ENCODE results near the gene KCNF1.

Gene KCNF1

DNA sequence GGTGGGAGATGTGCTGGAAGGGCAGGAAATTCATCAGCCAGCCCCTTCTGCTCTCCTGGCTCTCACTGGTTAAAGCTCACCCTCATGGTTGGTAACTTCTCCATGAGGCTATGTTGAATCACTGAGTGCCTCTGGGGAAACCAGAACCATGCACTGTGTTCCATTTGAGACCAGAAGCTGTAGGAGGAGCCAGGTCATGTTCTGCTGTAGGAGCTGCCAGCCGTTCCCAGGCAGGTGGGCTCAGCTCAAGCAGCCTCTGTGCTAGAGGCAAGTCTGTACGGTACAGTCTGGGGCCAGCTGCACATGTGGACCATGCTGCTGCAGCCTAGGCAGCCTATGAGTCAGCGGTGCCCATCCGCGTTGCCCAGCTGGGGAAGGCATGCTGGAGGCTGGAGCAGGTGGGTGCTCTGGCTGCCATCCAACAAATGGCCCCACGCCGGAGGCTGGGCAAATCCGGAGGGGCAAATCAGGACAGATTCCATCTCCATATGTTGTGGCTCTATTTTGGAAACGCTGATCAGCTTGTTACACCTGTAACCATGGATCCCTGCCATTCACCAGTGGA is 22.0 kb upstream of the KCNF1 start:
- TF ChIP-seq TAF1 (IDR thresholded peaks at IDR 0.05; ENCODE audit: borderline replicate concordance, insufficient read depth, low read length) (no peak), REST (IDR thresholded peaks at IDR 0.05; ENCODE audit: insufficient read depth in 1 of 2, low read depth in 2 of 2, low read length in 2 of 2) (no peak)

DNA sequence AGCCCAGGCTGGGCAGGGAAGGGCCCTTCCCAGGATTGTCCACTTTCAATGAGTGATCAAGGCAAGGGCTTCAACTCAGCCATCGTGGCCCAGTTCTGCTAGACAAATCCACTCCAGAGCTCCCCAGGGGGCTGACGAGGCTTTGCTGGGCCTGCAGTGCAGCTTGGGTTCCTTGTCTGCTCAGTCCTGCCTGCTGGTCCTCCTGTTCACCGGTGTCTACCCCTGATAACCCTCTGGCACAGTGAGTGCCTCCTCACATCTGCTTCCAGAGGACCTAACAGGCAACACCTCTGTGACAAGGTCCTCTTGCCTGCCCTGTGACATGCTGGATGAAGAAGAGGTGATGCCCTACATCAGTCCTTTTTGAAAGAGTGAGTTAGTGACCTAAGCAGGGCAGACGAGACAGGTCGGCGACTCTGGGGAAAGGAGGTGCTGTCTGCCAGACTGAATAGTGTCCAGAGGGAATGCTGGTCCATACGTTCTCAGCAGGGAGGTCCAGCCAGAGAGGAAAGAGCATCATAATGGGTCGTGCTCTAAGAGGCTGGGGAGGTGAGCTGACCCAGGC is 20.9 kb upstream of the KCNF1 start:
- TF ChIP-seq REST (IDR thresholded peaks at IDR 0.05; ENCODE audit: insufficient read depth in 1 of 2, low read depth in 2 of 2, low read length in 2 of 2) (no peak), FOXP2 (optimal IDR thresholded peaks at IDR 0.05; ENCODE audit: borderline replicate concordance, extremely low read depth, extremely low read length, insufficient read depth) (no peak), POLR2AphosphoS5 (IDR thresholded peaks at IDR 0.05; ENCODE audit: low read depth, low read length) (no peak), TAF1 (IDR thresholded peaks at IDR 0.05; ENCODE audit: borderline replicate concordance, insufficient read depth, low read length) (no peak), SIN3A (IDR thresholded peaks at IDR 0.05; ENCODE audit: borderline replicate concordance, insufficient read depth, low read length) (no peak)

DNA sequence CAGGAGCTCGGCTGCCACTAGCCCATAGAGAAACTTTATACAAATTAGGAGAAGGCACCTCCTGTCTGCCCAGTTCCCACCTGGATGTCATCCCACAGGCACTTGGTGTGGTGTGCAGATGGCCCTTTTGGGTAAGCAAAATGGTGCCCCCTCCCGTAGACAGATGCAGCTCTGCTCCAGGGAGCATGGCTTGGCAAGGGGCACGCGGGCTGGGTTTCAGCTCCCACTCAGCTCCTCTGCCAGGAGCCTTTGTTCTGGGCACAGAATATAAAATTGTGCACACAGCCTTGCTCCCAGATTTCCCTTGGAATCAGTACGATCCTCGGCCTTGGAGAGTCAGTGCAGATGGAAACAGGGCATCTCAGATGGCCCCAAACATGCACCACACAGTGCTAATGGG is 20.3 kb upstream of the KCNF1 start:
- TF ChIP-seq REST (IDR thresholded peaks at IDR 0.05; ENCODE audit: insufficient read depth in 1 of 2, low read depth in 2 of 2, low read length in 2 of 2) (no peak), FOXP2 (optimal IDR thresholded peaks at IDR 0.05; ENCODE audit: borderline replicate concordance, extremely low read depth, extremely low read length, insufficient read depth) (no peak), POLR2AphosphoS5 (IDR thresholded peaks at IDR 0.05; ENCODE audit: low read depth, low read length) (no peak), SIN3A (IDR thresholded peaks at IDR 0.05; ENCODE audit: borderline replicate concordance, insufficient read depth, low read length) (no peak), TAF1 (IDR thresholded peaks at IDR 0.05; ENCODE audit: borderline replicate concordance, insufficient read depth, low read length) (no peak)

- TF ChIP-seq TAF1 (IDR thresholded peaks at IDR 0.05; ENCODE audit: borderline replicate concordance, insufficient read depth, low read length) (no peak), FOXP2 (optimal IDR thresholded peaks at IDR 0.05; ENCODE audit: borderline replicate concordance, extremely low read depth, extremely low read length, insufficient read depth) (no peak), POLR2AphosphoS5 (IDR thresholded peaks at IDR 0.05; ENCODE audit: low read depth, low read length) (no peak), REST (IDR thresholded peaks at IDR 0.05; ENCODE audit: insufficient read depth in 1 of 2, low read depth in 2 of 2, low read length in 2 of 2) (no peak), SIN3A (IDR thresholded peaks at IDR 0.05; ENCODE audit: borderline replicate concordance, insufficient read depth, low read length) (no peak)
These were observed 19.9 kb upstream of the KCNF1 start for GRCh38 chr2:10891848-10892247.

DNA sequence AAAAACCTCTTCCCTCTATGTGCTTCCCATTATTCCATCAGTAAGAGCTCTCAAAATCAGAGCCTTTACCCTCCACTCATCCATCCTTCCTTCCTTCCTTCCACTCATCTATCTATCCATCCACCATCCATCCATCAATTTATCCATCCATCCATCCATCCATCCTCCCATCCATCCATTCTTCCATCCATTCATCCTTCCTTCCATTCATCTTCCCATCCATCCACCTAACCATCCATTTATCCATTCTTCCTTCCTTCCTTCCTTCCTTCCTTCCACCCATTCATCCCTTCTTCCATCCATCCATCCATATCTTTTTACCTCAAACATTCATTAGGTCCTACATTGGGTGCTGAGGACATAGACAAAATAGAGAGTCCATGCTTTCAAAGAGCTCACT is 19.4 kb upstream of the KCNF1 start:
- no peak for TF ChIP-seq TAF1 (IDR thresholded peaks at IDR 0.05; ENCODE audit: borderline replicate concordance, insufficient read depth, low read length)
- TF ChIP-seq SIN3A (IDR thresholded peaks at IDR 0.05; ENCODE audit: borderline replicate concordance, insufficient read depth, low read length): no peak
- no peak for TF ChIP-seq REST (IDR thresholded peaks at IDR 0.05; ENCODE audit: insufficient read depth in 1 of 2, low read depth in 2 of 2, low read length in 2 of 2)
- no peak for TF ChIP-seq POLR2AphosphoS5 (IDR thresholded peaks at IDR 0.05; ENCODE audit: low read depth, low read length)
- TF ChIP-seq FOXP2 (optimal IDR thresholded peaks at IDR 0.05; ENCODE audit: borderline replicate concordance, extremely low read depth, extremely low read length, insufficient read depth): no peak
